GM12878 (cell line): ENCODE measurements around the gene OR51M1. TPM values are rescaled to one million over a fixed set of nuclear protein-coding genes. Genes with fewer than 3 reads are reported as not detected.

Source experiments
- ATAC-seq: fragments of 200-7000 bp; cut with Tn5 transposase; 3 replicates; pipeline ENCODE4 v1.9.1; 2020; ENCODE audit warnings: mild to moderate bottlenecking, moderate library complexity
- BruUV-seq: library from RNA; stranded (reverse); fragments of 400-500 nt; replicated peaks from 2 replicates; lab custom pipeline; 2021; lab: Mats Ljungman, UMichigan
- CTCF ChIA-PET: fragments of 300-600 bp; sonication (Branson Sonifier 250); formaldehyde crosslinking; extraction: SDS; loops from one replicate; lab custom pipeline; 2021; ENCODE audit warnings: inconsistent platforms; lab: Yijun Ruan, JAX
- POLR2A ChIA-PET: fragments of 350-600 bp; formaldehyde crosslinking; extraction: SDS; loops from one replicate; lab custom pipeline; 2021; ENCODE audit warnings: inconsistent platforms; lab: Charles Lee
- RAD21 ChIA-PET: fragments of 300-600 bp; sonication (Branson Sonifier 250); formaldehyde crosslinking; loops from one replicate; lab custom pipeline; 2023; ENCODE audit warnings: antibody characterized with exemption; ENCODE audit not compliant: unreplicated experiment; lab: Charles Lee
- SMC1A ChIA-PET: fragments of 300-600 bp; sonication (Branson Sonifier 250); formaldehyde crosslinking; loops from one replicate; lab custom pipeline; 2023; ENCODE audit not compliant: unreplicated experiment, uncharacterized antibody; lab: Charles Lee
- DNase-seq: peaks from one replicate; pipeline ENCODE4 v3.0.0-alpha.2; 2011; ENCODE audit warnings: low read depth, low spot score
- FAIRE-seq: peaks from 3 replicates; lab custom pipeline; 2011; peaks lifted over from hg19 to GRCh38; lab: Jason Lieb, UNC
- H2AFZ ChIP-seq: 2 replicates; pipeline ENCODE4 v1.6.0; 2011; ENCODE audit warnings: low read depth, low read length, control low read depth; ENCODE audit not compliant: control insufficient read depth
- H3K27ac ChIP-seq: 2 replicates; pipeline ENCODE4 v1.5.1; 2011; ENCODE audit warnings: control low read depth; ENCODE audit not compliant: control insufficient read depth, insufficient read depth
- H3K27me3 ChIP-seq, 2 experiments: replicated peaks in 1 of 2; 2 replicates each; pipeline versions ENCODE4 v1.6.0 to v1.6.1; 2011; ENCODE audit warnings: low read length in 1 of 2; ENCODE audit not compliant: control insufficient read depth in 2 of 2, insufficient read depth in 2 of 2
- H3K36me3 ChIP-seq, 2 experiments: 2 replicates each; pipeline ENCODE4 v1.5.1; 2011; ENCODE audit warnings: low read length in 1 of 2; ENCODE audit not compliant: control insufficient read depth in 2 of 2, insufficient read depth in 2 of 2
- H3K4me1 ChIP-seq: 2 replicates; pipeline ENCODE4 v1.6.1; 2011; ENCODE audit warnings: mild to moderate bottlenecking, low read length, moderate library complexity, mixed read lengths; ENCODE audit not compliant: control insufficient read depth, insufficient read depth
- H3K4me2 ChIP-seq: 2 replicates; pipeline ENCODE4 v1.6.0; 2011; ENCODE audit warnings: control low read depth; ENCODE audit not compliant: control insufficient read depth, insufficient read depth
- H3K4me3 ChIP-seq: fragments of 200-600 bp; sonication (generic); 2 replicates; pipeline ENCODE4 v1.5.1; 2016
- H3K79me2 ChIP-seq: 2 replicates; pipeline ENCODE4 v1.6.0; 2011; ENCODE audit warnings: low read length; ENCODE audit not compliant: control insufficient read depth, insufficient read depth
- H3K9ac ChIP-seq: 2 replicates; pipeline ENCODE4 v1.8.0; 2011; ENCODE audit warnings: low read length, control low read depth, mixed read lengths; ENCODE audit not compliant: control insufficient read depth, insufficient read depth
- H3K9me3 ChIP-seq: replicated peaks from 3 replicates; pipeline ENCODE4 v1.5.1; 2011; ENCODE audit warnings: mild to moderate bottlenecking, low read length; ENCODE audit not compliant: control insufficient read depth, insufficient read depth
- H4K20me1 ChIP-seq: 2 replicates; pipeline ENCODE4 v1.6.0; 2011; ENCODE audit not compliant: control insufficient read depth, insufficient read depth
- CTCF ChIP-seq, 3 experiments: IDR thresholded peaks in 2 of 3; conservative IDR thresholded peaks in 1 of 3; 2 replicates each; pipeline ENCODE4 v1.5.1; 2011; ENCODE audit warnings: low read depth in 3 of 3, low read length in 3 of 3, mild to moderate bottlenecking in 3 of 3, control low read depth in 2 of 3, moderate library complexity in 2 of 3, inconsistent platforms in 1 of 3, mixed read lengths in 1 of 3; ENCODE audit not compliant: control insufficient read depth in 2 of 3, insufficient read depth in 1 of 3; ENCODE audit errors: extremely low read depth in 1 of 3
- CUX1 ChIP-seq: IDR thresholded peaks from 2 replicates; pipeline ENCODE4 v1.6.1; 2012; ENCODE audit warnings: improper control_type of control experiment, low read depth, low read length; ENCODE audit not compliant: insufficient replicate concordance
- E2F8 ChIP-seq: fragments of 450-650 bp; IDR thresholded peaks from 2 replicates; pipeline ENCODE4 v1.6.1; 2018; ENCODE audit warnings: mild to moderate bottlenecking, low read depth, moderate library complexity; ENCODE audit not compliant: partially characterized antibody
- HDAC6 ChIP-seq: fragments of 200-600 bp; sonication (generic); IDR thresholded peaks from one replicate; pipeline ENCODE4 v1.8.0; 2017; ENCODE audit warnings: antibody characterized with exemption; ENCODE audit not compliant: unreplicated experiment
- MXI1 ChIP-seq: fragments of 150-350 bp; IDR thresholded peaks from 2 replicates; pipeline ENCODE4 v1.6.1; 2011; ENCODE audit warnings: low read depth, mild to moderate bottlenecking, inconsistent platforms, low read length, improper control_type of control experiment
- NR2C1 ChIP-seq: fragments of 450-650 bp; IDR thresholded peaks from 2 replicates; pipeline ENCODE4 v1.6.1; 2017; ENCODE audit warnings: antibody characterized with exemption, mild to moderate bottlenecking, moderate library complexity
- whole genome bisulfite sequencing: methylation state at CpG from one replicate; pipeline ENCODE4 v1.1.6; 2016; ENCODE audit warnings: low lambda C conversion rate; ENCODE audit not compliant: insufficient replicate concordance, insufficient coverage; ENCODE audit errors: missing lambda C conversion rate; 5-methylcytosine and 5-hydroxymethylcytosine counted together
- in situ Hi-C: fragments of 300-500 bp; cut with MboI; formaldehyde crosslinking; loops from 9 replicates; pipeline ENCODE4 v1.14.3; 2018; ENCODE audit warnings: mixed read lengths
- intact Hi-C: fragments of 100-400 bp; cut with micrococcal nuclease; formaldehyde crosslinking; loops from one replicate; pipeline ENCODE4 v1.14.2; 2022; ENCODE audit not compliant: unreplicated experiment
- polyA plus RNA-seq, 11 experiments: library from polyadenylated mRNA; depleted of rRNA in 4 of 11; unstranded in 6 of 11; stranded (reverse) in 5 of 11; fragments of >200 nt; fragmentation: Nextera tagmentation in 4 of 11; fragmentation: Illumina TruSeq in 1 of 11; extraction: Ambion mirVana in 4 of 11; extraction: Trizol in 1 of 11; gene quantifications; 1 replicate in 1 of 11; 2 replicates in 10 of 11; pipeline versions ENCODE4 v1.2.1 to v1.2.3, GENCODE V29; 2011 to 2016; ENCODE audit warnings: inconsistent platforms in 2 of 11, missing spikeins in 2 of 11, low read depth in 1 of 11
- total RNA-seq, 4 experiments: library from RNA; depleted of rRNA in 3 of 4; stranded (reverse); fragments of >200 nt in 3 of 4; fragmentation: Illumina TruSeq in 1 of 4; extraction: Trizol in 1 of 4; gene quantifications; 2 replicates each; pipeline versions ENCODE4 v1.2.1 to v1.2.3, GENCODE V29; 2013 to 2021

Gene OR51M1
- total and polyA plus RNA-seq, 10 of the 15 experiments (the other 5 are each of a cell fraction or from before 2014, with no cell fraction given), result 0.06 TPM; not detected in 9

- no peak for TF ChIP-seq E2F8
- TF ChIP-seq MXI1, result no peak
- no peak for TF ChIP-seq NR2C1
Measured at GRCh38 chr11:5384335-5384734, 723 bp downstream of the OR51M1 start (continued).

- H3K79me2 ChIP-seq, result no peaks in the 10 kb centered on the region
- no peak overlapping the region for H3K4me3 ChIP-seq
- in situ Hi-C loops, result loop anchor here (5.0 kb wide), 1 partner anchor 52 kb away; the partner anchor contains the start of gene OR51I1
- no peaks in the 10 kb centered on the region for H3K27me3 ChIP-seq
- WGBS, result 0% methylated on average over 2 of the region's 2 CpGs
- H2AFZ ChIP-seq, result no peak overlapping the region
- H3K27ac ChIP-seq, result no peak overlapping the region
- no peak overlapping the region for H3K9ac ChIP-seq
- FAIRE-seq (no peak), ATAC-seq (no peak), DNase-seq (no peak)
- ChIA-PET RAD21 (no interaction called here), SMC1A (no interaction called here), POLR2A (no interaction called here), CTCF (interaction anchor here (1.7 kb wide), 1 partner anchor 19 kb away, joined by 5 read pairs; no protein-coding TSS in a partner anchor)
- intact Hi-C loops, result no loop called here
- no peaks in the 10 kb centered on the region for H3K36me3 ChIP-seq
- TF ChIP-seq CUX1, result no peak
- TF ChIP-seq CTCF (IDR thresholded peaks at IDR 0.05 in 2 of 3, conservative IDR thresholded peaks at IDR 0.05 in 1 of 3; ENCODE audit: control insufficient read depth in 2 of 3, extremely low read depth in 1 of 3, insufficient read depth in 1 of 3, low read depth in 3 of 3, low read length in 3 of 3), result peak in 2 of 3 experiments; percentile 9 to 12; a peak in 1 of 6 replicates
- TF ChIP-seq HDAC6, result no peak
- H4K20me1 ChIP-seq, result no peaks in the 10 kb centered on the region
- no peaks in the 10 kb centered on the region for H3K9me3 ChIP-seq
- no peaks in the 10 kb centered on the region for H3K4me1 ChIP-seq
- no peak overlapping the region for H3K4me2 ChIP-seq
- no TSS peak for BruUV-seq
Measured at GRCh38 chr11:5390210-5390609, 6.6 kb downstream of the OR51M1 start.
